Cerebellar nuclear complex (tissue), 1 donor: Measurements from ENCODE around the gene NINL.
"Not testable (repeated sequence)": the region's sequence is repeated elsewhere in the genome, so short reads cannot be mapped to it uniquely, and the experiment has no call there.

Source experiments
- DNase-seq, 2 experiments: peaks; one replicate each; lab custom pipeline; 2025; lab: John Stamatoyannopoulos, UW

NINL gene

DNA sequence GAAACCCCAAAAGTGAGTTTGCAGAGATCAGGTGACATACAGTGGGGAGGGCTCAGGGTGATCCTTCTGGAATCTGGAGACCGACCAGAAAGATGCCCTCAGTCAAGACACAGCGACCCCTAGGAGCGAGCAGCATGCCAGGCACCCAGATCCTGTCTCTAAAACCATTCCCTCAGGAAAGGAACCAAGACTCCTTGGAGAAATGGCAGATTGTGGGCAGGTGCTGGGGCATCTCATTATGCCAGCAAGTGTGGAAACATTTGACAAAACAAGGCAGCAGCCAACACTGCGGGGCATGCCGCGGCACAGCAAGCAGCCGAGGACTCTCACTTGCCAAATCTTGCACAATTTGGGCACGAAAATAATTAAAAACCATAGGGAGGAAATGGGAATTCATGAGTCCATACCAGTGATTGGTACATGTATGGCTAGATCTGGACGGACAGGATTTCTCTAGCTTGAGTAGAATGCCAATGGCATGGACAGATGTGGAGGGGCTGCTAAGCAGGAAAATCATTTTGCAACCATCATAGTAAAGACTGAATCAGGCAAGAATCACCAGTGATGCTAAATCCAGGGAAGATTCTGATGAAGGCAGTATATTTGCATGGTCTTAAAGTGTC, 101.0 kb downstream of the NINL start:
- peak; percentile 61 to 86 for DNase-seq

DNA sequence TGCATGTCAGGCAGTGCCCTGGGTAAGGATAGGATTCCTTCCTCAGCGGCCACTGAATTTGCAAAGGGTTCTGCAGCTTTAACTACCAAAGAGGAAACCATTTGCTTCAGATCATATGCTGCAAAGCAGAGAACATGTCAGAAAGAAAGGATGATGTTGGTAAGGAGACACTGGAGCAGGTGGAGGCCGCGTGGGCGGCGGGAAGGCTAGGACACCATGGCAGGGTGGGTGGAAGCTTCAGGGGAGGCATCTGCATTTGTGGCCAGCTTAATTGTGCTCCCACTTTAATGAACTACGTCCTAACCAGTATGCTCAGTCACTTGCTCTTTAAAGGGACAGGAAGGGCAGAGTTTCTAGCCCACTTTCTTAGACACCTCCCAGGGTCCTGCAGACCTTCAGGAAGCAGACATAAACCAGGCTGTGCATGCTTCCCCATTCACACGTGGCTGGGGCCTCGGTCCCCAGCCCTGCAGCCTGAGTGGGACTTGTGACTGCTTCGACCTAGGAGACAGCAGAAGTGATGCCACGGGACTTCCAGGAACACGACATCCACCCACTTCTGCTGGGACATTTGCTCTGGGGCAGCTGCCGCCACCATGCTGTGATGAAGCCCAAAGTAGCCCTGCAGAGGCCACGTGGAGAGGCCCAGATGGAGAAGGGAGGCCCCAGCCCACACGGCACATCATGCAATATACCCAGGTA, 101.7 kb downstream of the NINL start:
- DNase-seq, result no peak

DNA sequence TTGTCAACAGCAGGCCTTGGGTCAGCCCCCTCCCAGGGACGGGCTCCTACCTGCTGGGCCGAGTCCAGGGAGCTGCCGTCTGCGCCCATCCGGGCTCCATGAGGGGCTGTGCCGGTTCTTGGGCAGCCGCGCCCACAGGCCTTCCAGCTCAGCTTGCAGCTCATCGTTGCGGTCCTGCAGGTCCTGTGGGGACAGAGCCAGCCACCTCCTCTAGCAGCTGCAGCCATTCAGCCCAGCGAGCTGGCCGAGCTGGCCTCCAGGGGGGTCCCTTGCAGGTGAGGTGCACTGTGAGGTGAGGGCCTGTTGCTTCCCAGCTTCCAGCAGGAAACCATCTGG, 103.4 kb downstream of the NINL start:
- DNase-seq, result no peak

DNA sequence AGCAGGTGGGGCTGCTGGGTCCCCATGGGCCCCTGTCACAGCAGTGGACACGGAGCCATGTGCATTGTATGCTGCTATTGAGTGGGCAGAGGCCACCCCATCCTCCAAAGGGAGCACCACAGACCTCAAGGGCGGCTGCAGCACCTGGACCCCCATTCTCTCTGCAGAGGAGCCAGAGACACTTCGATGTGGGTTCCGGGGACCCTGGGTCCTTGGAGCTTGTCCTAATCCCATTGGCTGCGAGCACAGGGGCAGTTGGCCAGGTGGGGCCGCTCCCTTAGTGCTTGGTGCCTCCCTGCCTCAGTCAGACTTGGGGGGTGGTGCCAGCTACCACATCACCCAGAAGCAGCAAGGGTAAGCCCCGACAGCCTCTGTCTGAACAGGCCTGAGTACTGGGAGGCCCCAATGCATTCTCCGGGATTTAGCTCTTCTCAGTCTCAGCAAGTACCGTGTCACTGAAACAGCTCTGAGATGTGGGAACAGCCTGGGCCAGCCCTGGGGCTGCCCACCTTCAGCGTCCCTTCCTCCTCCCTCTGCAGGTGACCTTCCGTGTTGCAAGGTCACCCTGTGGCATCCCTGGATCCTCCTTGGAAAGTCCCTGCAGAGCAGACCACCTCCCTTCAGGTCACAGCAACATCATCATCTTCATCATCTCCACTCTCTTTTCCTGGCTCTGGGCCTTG, 104.0 kb downstream of the NINL start:
- no peak for DNase-seq

DNA sequence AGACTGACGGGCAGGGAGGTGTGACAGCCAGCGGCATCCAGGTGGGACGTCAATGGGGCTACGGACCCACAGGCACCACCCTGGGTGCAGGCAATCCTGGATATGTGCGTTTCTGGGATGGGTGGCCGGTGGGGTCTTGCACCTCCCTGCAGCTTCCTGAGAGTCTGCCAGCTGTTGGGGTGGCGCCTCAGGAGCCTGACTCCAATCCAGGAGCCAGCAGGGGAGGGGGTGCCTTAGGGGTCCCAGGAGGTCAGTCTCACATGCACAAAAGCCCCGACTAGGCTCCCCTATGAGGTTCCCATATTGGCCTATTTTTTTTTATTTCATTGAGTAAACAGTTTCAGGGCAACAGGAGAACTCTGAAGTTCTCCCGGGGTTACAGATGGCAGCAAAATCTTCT, 104.5 kb downstream of the NINL start:
- DNase-seq, result no peak

DNA sequence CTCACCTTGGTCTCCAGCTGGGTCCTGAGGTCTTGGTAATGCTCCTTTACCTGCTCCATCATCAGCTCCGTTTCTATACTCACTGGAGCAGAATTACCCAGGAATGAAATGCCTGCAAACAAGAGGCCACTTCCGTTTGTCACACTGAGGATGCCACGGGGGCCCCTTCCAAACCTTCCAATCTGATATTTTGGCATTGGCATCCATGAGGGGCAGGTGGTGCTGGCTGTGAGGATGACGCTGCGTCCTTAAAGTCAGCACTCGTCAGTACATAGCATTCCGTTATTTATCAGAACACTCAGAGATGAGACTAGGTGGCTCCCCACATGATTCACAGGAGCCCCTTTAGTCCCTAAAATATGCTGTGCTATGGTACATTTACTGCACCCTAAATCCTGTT, 105.2 kb downstream of the NINL start:
- peak in 1 of 2 experiments; percentile 9 for DNase-seq

DNA sequence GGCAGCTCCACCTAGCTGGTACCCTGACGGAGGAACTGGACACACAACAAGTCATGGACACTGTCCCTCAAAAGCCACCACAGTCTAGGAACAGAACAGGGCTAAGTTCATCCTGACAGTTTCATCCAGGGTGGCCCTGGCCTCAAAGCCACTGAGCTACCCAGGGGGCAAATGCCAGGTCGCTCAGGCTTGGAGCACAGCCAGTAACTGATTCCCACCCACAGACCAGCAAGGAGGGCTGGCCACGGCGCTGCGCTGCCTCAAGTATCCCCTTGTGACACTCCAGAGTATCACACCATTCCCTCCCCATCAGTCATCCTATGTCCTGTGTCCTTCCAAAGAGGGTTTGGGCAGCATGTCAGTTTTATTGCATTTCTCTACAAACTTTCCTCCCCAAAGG, 105.7 kb downstream of the NINL start:
- no peak for DNase-seq

DNA sequence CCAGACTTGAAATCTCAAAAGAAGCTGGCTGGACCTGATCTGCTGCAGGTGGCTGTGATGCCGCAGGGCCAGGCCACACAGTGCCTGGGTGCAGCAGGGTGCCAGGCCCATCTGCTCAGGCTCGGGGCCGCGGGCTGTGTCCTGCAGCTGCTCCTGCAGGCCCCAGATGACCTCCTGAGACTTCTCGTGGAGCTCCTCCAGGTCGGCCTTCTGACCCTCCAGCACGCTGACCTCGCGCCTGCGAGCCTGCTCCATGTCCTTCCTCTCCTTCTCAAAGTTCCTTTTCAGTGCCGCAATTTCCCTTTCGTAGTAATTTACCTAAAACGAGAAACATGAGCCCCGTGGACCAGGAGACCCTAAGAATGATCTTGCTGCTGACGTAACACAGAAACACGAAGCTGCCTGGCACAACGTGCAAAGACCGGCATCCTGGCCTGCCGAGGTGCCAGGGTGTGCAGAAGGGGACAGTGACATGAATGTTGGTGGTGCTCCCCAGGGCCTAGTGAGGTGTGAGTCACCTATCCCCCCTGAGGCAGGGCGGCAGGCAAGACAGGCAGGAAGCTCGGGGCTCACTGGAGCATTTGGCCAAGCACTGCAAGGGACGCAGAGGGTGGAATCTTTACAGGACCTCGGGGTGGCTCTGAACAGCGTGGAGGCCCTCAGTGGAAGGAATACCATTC, 106.3 kb downstream of the NINL start:
- DNase-seq, result peak in 1 of 2 experiments; percentile 20

DNA sequence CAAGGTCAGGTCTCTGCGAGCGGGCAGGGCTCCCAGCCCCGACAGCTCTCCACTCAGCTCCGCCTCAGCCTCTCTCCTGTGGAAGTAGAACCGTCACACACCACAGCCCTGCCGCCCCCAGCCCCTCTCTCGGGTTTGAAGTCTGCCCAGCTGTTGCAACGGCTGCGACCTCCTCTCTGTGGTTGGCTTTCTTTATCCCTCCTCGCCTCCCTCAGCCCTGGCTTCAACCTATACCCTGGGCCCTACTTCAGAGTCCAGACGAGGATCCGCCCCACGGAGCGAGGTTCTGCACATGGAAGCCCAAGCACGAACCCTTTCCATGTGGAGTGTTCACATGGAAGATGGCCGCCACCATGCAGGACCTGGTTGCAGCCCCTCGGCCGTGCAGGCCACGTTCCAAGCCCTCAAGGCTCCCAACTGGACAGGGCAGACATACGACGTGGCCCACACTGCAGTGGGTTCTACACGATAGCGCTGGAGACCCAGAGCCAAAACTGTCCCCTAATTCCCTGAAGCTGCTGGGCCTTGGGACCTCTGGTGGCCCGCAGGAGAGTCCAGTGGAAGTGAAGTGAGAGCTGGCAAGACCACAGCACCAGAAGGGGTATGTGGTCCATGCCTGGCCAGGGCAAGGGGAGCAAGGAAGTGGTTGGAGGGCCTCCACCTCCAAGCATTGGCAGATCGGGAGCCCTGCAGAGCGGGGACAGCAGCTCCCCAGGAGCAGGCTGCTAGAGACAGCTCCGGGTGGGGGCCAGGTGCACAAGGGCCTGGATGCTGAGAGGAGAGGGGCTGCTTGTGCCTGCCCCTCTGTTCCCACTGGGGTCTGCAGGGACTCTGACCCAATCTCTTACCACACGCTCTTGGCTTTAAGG, 108.1 kb downstream of the NINL start:
- no peak for DNase-seq

DNA sequence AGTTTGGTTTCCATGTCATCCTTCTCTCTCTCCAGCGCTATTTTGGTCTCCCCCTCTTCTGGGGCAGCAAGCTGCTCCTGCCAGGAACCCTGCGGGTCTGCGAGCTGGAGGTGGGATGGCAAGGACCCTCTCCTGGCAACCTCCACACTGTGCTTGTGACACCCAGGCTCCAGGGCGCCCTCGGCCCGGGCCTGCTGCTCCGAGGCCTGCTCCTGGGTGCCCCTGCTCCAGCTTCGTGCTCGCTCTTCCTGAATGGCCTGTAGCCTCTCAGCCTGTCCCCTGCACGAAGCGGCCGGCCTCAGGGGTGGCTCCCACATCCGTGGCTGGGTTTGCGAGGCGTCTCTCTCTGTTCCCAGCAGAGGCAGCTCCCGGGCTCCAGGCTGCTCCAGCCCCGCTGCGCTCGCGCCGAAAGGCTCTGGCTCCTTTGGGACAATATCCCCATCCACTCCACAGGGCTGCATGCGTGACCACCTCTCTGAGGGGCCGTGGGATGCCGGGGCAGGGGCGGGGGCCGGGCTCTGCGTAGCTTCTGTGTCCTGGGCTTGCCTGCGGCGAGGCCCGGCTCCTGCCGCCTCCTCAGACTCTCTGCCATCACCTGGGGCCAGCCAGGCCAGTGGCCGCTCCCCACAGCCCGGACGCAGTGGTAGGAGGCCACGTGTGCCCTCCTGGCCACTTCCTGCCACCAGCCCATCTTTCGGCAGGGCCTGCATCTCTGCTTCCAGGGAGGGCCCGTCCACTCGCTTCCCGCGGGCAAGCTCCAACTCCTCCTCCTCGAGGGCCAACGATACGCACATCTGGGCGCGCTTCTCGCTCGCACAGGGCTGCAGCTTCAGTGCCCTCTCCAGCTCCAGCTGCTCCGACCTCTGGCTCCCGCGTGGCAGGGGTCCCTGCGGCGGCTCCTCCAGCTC, 109.0 kb downstream of the NINL start:
- no peak for DNase-seq

DNA sequence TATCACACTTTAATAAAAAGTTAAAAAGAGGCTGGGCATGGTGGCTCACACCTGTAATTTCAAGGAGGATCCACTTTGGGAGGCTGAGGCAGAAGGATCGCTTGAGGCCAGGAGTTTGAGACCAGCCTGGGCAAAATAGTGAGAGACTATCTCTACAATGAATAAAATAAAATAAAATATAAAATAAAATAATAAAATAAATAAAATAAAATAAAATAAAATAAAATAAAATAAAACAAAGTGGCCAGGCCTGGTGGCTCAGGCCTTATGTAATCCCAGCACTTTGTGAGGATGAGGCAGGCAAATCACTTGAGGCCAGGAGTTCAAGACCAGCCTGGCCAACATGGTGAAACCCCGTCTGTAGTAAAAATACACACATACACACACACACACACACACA, 112.0 kb downstream of the NINL start:
- DNase-seq, result not testable (repeated sequence)

DNA sequence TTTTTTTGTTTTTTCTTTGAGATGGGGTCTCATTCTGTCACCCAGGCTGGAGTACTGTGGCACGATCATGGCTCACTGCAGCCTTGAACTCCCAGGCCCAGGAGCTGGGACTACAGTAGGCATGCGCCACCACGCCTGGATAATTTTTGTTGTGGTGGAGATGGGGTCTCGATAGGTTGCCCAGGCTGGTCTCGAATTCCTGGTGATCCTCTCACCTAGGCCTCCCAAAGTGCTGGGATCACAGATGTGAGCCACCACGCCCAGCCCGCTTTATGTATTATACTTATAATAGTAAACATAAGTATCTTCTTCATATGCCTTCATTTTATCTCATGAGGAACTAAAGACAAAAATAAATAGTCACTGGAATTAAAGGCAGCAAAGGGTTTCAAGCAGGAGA, 114.3 kb downstream of the NINL start:
- no peak for DNase-seq

DNA sequence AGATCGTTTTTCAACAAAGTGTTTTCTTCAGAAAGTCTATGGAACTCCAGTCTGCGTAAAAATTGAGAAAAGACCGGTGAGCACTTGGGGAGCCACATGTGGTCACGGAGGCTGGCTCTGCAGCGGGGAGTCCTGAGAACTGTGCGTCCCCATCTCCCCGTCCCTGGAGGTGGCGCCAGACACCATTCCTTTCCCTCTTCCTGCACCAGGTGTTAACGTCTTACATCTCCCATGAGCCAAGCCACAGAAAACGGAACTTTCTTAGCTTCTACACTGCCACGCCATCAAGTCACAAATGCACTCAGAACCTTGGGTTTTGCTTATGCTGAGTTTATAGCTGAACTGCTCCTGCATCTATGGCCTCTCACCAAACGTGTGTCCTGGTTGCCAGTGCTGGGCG, 115.3 kb downstream of the NINL start:
- no peak for DNase-seq

DNA sequence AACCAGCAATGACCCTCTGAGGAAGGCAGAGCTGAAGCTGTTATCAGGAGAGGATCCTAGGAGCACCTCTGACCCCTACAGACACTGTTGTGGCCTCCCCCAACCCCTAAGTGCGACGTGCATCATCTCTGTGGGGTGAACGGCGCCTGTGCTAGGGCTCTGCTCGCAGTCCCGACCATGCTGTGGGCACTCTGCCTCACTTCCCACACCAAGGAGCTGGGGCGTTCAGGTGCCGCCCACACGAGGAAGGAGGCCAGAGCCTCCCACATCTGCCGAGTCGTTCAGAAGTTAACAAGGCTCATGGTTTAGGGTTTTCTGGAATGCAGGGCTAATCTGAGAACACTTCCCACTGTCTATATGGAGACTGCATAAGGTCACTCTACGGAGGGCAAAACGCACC, 115.8 kb downstream of the NINL start:
- no peak for DNase-seq

DNA sequence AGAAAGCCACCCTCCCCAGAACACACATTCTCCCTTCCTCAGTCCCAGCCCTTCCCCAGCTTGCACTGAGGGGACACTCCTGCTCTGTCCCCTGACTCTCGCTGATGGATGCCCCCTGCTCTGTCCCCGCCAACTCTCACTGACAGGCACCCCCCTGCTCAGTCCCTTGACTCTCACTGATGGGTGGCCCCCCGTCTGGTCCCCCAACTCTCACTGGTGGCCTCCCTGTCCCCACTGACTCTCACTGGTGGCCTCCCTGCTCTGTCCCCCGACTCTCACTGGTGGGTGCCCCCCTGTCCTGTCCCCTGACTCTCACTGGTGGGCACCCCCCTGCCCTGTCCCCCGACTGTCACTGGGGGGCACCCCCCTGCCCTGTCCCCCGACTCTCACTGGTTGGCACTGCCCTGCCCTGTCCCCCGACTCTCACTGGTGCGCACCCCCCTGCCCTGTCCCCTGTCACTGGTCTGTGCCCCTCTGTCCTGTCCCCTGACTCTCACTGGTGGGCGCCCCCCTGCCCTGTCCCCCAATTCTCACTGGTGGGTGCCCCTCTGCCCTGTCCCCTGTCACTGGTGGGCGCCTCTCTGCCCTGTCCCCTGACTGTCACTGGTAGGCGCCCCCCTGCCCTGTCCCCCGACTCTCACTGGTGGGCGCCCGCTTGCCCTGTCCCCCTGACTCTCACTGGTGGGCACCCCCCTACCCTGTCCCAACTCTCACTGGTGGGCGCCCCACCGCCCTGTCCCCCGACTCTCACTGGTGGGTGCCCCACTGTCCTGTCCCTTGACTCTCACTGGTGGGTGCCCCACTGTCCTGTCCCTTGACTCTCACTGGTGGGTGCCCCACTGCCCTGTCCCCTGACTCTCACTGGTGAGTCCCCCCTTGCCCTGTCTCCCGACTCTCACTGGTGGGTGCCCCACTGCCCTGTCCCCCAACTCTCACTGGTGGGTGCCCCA, 116.9 kb downstream of the NINL start:
- DNase-seq, result no peak

DNA sequence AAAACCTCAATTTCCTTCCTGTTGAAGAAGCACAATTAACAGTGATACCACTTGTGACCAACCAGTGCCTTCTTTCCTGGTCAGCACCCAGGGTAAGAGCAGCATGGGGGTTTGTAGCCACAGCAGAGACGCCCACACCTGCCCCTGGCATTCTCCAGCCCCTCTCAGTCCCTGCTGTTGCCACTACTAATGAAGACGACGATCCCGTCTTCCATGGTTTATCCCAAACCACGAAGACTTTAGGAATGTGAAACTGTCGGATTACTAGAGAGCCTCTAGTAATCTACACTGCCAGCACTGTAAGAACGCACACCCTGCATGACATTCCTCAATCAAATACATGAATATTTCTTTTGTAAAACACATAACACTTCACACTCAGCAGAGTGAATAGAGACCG, 117.9 kb downstream of the NINL start:
- DNase-seq, result no peak

DNA sequence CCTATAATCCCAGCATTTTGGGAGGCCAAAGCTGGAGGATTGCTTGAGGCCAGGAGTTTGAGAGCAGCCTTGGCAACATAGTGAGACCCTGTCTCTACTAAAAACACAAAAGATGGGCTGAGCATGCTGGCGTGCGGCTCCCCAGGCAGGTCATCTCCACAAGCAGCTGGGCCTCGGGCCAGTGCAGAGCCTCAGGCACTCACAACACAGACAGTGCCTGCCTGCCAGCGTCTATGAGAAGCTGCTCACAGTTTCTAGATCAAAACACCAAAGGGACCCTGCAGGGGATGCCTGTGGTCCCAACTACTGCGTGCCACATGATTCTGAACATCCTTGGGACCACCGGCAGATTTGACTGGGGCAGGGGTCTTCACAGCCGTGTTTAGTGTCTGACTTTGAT, 118.5 kb downstream of the NINL start:
- DNase-seq, result no peak

DNA sequence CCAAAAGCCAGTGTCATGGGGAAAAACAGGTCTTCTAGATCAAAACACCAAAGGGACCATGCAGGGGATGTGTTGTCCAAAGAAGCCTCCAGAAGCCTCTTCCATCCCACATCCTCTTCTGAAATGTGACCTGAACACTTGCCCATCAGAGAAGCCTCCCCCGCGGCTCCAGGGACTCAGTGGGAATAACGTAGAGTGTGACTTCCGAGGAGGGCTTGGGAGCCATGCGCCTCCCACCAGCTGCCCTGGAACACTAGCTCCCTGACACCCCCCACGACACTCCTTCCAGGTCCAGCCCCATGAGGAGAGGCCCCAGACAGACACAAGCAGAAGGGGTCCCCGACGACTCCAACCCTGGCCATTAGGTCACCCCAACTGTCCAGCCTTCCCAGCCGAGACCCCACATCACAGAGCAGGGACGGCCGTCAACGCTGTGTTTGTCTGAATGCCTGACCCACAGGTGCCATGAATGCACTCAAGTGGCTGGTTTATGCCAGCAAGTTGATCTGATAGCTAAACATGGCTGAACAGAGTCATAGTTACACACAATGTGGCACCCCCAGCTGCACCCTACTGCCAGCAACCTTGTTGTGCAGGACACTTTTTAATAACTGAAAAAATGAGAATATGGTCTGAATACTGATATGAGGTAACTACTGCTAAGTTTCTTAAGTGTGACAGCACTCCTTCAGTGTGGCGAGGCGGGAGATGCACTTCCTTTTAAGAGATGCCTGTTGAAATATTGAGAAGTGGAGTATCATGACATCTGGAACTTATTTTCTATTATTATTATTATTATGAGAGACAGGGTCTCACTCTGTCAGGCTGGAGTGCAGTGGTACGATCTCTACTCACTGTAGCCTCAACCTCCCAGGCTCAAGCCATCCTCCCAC, 119.8 kb downstream of the NINL start:
- DNase-seq, result no peak
